RWPE2 (cell line): ENCODE results near the gene PTPRS.

ENCODE experiments used
- ATAC-seq: fragments of 200-7000 bp; cut with Tn5 transposase; 3 replicates; pipeline ENCODE4 v1.9.1; 2021; ENCODE audit warnings: low read depth
- DNase-seq: peaks from one replicate; pipeline ENCODE4 v3.0.0-alpha.2; 2020; ENCODE audit warnings: low spot score
- H3K27ac ChIP-seq: fragments of 450-650 bp; 2 replicates; pipeline ENCODE4 v1.5.1; 2017; ENCODE audit warnings: mild to moderate bottlenecking; ENCODE audit not compliant: poor library complexity, severe bottlenecking
- H3K27me3 ChIP-seq: fragments of 250-450 bp; sonication (Bioruptor Pico); 2 replicates; pipeline ENCODE4 v1.5.1; 2021; ENCODE audit warnings: mild to moderate bottlenecking, moderate library complexity; ENCODE audit not compliant: insufficient read depth, poor library complexity, severe bottlenecking
- H3K36me3 ChIP-seq: fragments of 250-450 bp; sonication (Bioruptor Pico); 2 replicates; pipeline ENCODE4 v1.5.1; 2020; ENCODE audit warnings: low read depth, mild to moderate bottlenecking, moderate library complexity
- H3K4me1 ChIP-seq: fragments of 250-450 bp; sonication (Bioruptor Pico); 2 replicates; pipeline ENCODE4 v1.5.1; 2021; ENCODE audit warnings: mild to moderate bottlenecking, moderate library complexity; ENCODE audit not compliant: insufficient read depth, poor library complexity, severe bottlenecking
- H3K4me3 ChIP-seq: fragments of 250-450 bp; sonication (Bioruptor Pico); 2 replicates; pipeline ENCODE4 v1.5.1; 2021; ENCODE audit warnings: mild to moderate bottlenecking, moderate library complexity; ENCODE audit not compliant: severe bottlenecking
- H3K9me3 ChIP-seq: fragments of 250-450 bp; sonication (Bioruptor Pico); 2 replicates; pipeline ENCODE4 v1.5.1; 2021; ENCODE audit warnings: mild to moderate bottlenecking, moderate library complexity; ENCODE audit not compliant: severe bottlenecking
- CTCF ChIP-seq: fragments of 450-650 bp; IDR thresholded peaks from one replicate; pipeline ENCODE4 v1.5.1; 2017; ENCODE audit warnings: mild to moderate bottlenecking, moderate library complexity; ENCODE audit not compliant: poor library complexity, severe bottlenecking

The PTPRS gene

GRCh38 chr19:5380215-5380919 is 39.8 kb upstream of the PTPRS start:
- no peak for DNase-seq
- TF ChIP-seq CTCF: no peak
- H3K27me3 ChIP-seq: no peaks in the 10 kb centered on the region

DNA sequence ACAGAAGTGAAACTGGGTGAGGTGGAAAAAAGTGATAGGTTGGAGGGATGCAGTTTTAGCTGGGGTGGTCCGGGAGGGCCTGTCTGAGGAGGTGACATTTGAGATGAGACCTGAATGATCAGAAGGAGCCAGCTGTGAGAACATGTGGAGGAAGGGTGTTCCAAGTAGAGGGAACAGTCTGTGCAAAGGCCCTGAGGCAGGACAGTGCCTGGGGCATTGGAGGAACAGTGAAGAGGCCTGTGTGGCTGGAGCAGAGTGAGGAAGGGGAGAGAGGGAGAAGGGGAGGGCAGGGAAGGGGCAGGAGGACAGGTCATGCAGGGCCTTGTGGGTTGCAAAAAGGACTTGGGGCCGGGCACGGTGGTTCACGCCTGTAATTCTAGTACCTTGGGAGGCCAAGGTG is 36.3 kb upstream of the PTPRS start:
- H3K4me3 ChIP-seq: no peak overlapping the region
- peaks cover 3% of the 10 kb centered on the region for H3K9me3 ChIP-seq
- no peaks in the 10 kb centered on the region for H3K36me3 ChIP-seq
- no peak for ATAC-seq
- no peak for DNase-seq
- H3K27ac ChIP-seq: no peak overlapping the region
- TF ChIP-seq CTCF: no peak
- H3K4me1 ChIP-seq: no peaks in the 10 kb centered on the region
- no peaks in the 10 kb centered on the region for H3K27me3 ChIP-seq

More at GRCh38 chr19:5380215-5380919, 39.8 kb upstream of the PTPRS start:
- Histone ChIP-seq H3K4me3 (no peak overlapping the region), H3K4me1 (no peaks in the 10 kb centered on the region), H3K27ac (no peak overlapping the region), H3K36me3 (no peaks in the 10 kb centered on the region), H3K9me3 (peaks cover 3% of the 10 kb centered on the region)
- ATAC-seq: no peak

GRCh38 chr19:5372572-5373200 is 32.1 kb upstream of the PTPRS start:
- H3K9me3 ChIP-seq: no peaks in the 10 kb centered on the region
- ATAC-seq (no peak), DNase-seq (no peak)
- no peaks in the 10 kb centered on the region for H3K27me3 ChIP-seq
- H3K36me3 ChIP-seq: no peaks in the 10 kb centered on the region
- H3K4me1 ChIP-seq: no peaks in the 10 kb centered on the region
- H3K27ac ChIP-seq: no peak overlapping the region
- no peak overlapping the region for H3K4me3 ChIP-seq
- no peak for TF ChIP-seq CTCF

DNA sequence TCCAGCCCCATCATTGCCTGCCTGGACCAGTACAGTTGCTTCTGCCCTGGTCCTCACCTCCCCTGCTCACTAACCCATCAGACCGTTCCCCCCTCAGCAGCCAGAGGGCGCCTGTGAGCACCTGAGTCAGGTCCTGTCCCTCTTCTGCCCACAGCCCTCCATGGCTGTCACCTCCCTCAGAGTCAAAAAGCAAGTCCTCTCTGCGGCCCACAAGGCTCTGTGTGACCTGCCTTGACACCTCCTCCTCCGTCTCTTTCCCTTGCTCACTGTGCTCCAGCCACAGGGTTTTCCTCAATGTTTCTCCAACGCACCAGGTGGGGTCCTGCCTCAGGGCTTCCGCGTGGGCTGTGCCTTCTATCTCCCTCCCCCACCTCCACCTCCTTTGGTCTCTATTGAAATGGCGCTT is 29.4 kb upstream of the PTPRS start:
- Histone ChIP-seq H3K4me3 (no peak overlapping the region), H3K27ac (no peak overlapping the region), H3K9me3 (no peaks in the 10 kb centered on the region), H3K36me3 (no peaks in the 10 kb centered on the region), H3K4me1 (no peaks in the 10 kb centered on the region), H3K27me3 (no peaks in the 10 kb centered on the region)
- DNase-seq (no peak), ATAC-seq (0 out of 3 replicates have a peak, but pooled peaks have one; percentile 35)
- TF ChIP-seq CTCF: peak; percentile 45

DNA sequence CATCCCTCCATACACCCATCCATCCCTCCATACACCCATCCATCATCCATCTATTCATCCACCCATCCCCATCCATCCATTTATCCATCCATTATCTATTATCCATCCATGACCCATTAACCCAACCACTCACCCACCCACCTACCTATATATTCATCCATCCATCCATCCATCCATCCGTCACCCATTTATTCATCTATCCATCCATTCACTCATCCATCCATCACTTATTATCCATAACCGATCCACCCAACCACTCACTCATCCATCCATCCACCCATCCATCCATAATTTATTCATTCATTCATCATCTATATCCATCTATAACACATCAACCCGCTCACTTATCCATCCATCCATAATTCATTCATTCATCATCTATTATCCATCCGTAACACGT is 28.7 kb upstream of the PTPRS start:
- Histone ChIP-seq H3K4me3 (no peak overlapping the region), H3K36me3 (no peaks in the 10 kb centered on the region), H3K27ac (no peak overlapping the region), H3K4me1 (no peaks in the 10 kb centered on the region), H3K27me3 (no peaks in the 10 kb centered on the region), H3K9me3 (no peaks in the 10 kb centered on the region)
- no peak for ATAC-seq
- TF ChIP-seq CTCF: no peak
- DNase-seq: no peak
